Fibroblast of pulmonary artery (primary cell): ENCODE data around the gene SIGMAR1.
A peak's percentile ranks its signal among the peaks of the same experiment; 100 is the strongest.

Experiments
- DNase-seq: peaks from one replicate; pipeline ENCODE4 v3.0.0-alpha.2; 2010; ENCODE audit warnings: low read depth
- H3K4me3 ChIP-seq: replicated peaks from 2 replicates; pipeline ENCODE4 v1.5.1; 2011; ENCODE audit warnings: low read depth, mild to moderate bottlenecking, control low read depth, low read length, moderate library complexity
- TF ChIP-seq, protein P1 (sequence below): IDR thresholded peaks from 2 replicates; pipeline ENCODE4 v1.5.1; 2011; ENCODE audit warnings: mild to moderate bottlenecking, control low read depth, low read length, inconsistent platforms; ENCODE audit errors: missing control alignments

Gene SIGMAR1

GRCh38 chr9:34623374-34624235 lies 14.0 kb downstream of the SIGMAR1 start:
- no peak for DNase-seq
- TF ChIP-seq, protein P1, sequence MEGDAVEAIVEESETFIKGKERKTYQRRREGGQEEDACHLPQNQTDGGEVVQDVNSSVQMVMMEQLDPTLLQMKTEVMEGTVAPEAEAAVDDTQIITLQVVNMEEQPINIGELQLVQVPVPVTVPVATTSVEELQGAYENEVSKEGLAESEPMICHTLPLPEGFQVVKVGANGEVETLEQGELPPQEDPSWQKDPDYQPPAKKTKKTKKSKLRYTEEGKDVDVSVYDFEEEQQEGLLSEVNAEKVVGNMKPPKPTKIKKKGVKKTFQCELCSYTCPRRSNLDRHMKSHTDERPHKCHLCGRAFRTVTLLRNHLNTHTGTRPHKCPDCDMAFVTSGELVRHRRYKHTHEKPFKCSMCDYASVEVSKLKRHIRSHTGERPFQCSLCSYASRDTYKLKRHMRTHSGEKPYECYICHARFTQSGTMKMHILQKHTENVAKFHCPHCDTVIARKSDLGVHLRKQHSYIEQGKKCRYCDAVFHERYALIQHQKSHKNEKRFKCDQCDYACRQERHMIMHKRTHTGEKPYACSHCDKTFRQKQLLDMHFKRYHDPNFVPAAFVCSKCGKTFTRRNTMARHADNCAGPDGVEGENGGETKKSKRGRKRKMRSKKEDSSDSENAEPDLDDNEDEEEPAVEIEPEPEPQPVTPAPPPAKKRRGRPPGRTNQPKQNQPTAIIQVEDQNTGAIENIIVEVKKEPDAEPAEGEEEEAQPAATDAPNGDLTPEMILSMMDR = no peak
- no peak overlapping the region for H3K4me3 ChIP-seq

DNA sequence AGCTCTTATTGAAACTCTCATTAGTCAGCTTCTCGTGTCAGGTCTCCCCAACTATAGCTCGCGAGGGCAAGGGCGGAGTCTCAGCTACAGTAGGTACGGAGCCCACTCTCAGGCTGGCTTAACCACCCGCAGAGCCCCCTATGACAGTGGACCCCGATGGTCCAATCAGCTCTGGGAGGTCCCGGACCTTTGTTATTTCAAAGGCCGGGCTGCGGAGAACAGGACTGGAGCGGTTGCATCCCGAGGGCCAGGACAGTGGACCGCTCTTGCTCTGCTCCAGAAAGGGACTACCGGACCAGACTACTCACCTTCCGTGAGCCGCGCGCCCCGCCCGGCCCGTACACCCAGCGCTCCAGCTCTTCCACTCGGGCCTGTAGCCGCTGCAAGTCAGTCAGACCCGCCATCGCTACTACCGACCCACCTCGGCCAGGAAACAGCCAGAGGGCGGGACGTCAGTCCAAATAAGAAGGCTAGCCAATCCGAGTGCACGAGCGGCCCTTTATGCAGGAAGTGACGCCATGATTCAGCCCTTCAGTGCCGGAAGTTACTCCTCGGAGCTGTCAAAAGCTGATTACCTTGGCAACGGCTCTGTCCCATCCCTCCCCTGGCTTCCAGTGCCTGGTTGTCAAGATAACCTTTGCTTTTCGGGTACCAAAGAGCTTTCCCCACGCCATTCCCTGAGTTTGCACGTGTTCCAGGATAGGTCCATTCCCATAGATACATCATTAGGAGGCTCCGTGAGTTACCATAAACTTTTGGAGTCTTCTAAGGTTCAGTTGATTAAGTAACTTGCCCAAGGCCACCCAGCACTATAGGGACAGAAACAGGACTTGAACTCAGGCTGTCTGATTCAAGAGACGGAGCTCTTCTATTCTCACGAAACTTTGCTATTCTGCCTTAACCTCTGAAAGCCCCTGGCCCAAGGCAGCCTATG lies 17.3 kb downstream of the SIGMAR1 start, which contains the start of gene DCTN3:
TSS of gene DCTN3 (minus strand) at position 435 of the 934 bp plus-strand sequence. CDS start at position 404, 31 bp downstream.
- peak; percentile 97 for DNase-seq
- H3K4me3 ChIP-seq = peak within 1 kb of the TSS; percentile 96
- TF ChIP-seq, protein P1 = no peak

DNA sequence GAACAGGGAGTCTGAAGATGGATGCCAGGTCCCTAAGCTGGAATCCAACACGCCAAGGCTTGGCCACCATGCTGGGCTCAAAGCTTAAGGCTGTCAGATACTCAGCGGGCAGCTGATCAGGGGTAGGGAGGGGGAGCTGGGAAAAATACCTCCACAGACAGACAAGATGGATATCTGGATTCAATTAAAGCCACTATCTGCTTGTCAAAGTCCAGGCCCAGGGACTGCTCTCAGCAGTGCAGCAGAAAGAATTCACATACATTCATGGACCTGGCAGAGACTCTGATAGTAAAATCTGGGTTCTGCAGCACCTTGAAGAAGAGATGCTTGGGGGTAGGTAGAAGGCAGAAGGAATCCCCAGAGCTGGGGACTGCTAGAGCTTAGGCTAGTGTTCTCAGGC lies 22.5 kb downstream of the SIGMAR1 start:
- TF ChIP-seq, protein P1 = no peak
- H3K4me3 ChIP-seq = no peak overlapping the region
- no peak for DNase-seq

- peak overlapping the region; percentile 88 for H3K4me3 ChIP-seq
- TF ChIP-seq, protein P1 = peak; percentile 87
- peak; percentile 77 for DNase-seq
Measured at GRCh38 chr9:34612788-34613390, 24.7 kb downstream of the SIGMAR1 start.

DNA sequence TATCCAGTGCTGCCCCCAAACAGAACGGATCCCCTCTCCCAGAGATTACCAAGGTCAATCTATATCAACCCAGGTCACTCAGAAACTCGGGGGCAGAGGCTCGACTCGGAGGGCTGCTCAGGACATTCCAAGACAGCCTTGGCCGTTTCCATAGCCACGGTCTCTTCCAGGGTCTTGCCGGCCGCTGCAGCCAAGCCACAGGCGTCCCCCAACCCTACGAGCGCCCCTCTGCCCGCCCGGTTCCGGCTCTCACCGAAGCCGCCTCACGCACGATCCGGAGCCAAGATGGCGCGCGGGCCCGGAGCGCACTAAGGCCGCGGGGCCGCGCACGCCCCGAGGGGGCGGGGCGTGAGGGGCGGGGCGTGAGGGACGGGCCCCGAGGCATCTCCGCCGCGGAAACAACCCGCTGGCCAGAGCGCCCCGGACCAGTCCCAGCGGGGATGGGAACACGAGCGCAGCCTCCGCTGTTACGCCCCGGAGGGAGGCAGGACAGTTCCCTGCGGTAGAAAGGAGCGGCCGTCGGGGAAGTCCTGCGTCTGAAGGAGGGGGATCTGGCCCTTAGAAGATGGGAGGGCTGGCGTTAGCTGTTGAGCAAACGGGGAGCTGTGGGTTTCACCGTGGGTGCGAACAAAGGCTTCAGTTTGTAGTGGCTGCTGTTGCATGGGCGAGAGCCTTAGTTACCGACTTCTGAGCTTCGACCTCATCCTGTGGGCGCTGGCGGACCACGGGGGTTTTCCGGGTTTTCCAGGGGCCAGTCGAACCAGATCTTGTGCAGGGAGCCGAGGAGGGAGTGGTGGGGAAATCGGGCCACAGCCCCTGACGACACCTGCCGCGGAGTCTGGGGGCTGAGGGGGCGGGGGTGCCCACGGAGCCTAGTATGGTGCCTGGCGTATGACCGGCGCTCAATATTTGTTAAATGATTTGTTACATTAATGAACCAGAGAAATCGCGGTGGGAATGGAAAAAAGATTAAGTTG lies 25.5 kb downstream of the SIGMAR1 start, which contains the start of gene RPP25L:
TSS of gene RPP25L (minus strand) at position 287 of the 977 bp plus-strand sequence. CDS start 801 bp downstream, outside the sequence.
- TF ChIP-seq, protein P1 = no peak
- DNase-seq = peak; percentile 84
- H3K4me3 ChIP-seq = peak within 1 kb of the TSS; percentile 88
